ENCODE measurements around the gene APH1A.

GRCh38 chr1:150268705-150269403 is at the start of gene APH1A:
- TF ChIP-seq POLR2A (IDR thresholded peaks at IDR 0.05; ENCODE audit: low read depth, low read length) (peak; percentile 62), TAF1 (IDR thresholded peaks at IDR 0.05; ENCODE audit: borderline replicate concordance, low read depth, low read length) (peak; percentile 47)
